Muscle of arm (tissue), 12 donors: ENCODE measurements around the gene GNAQ. TPM values are rescaled to one million over a fixed set of nuclear protein-coding genes. Genes with fewer than 3 reads are reported as not detected.

Experiments used
- DNase-seq: peaks from one replicate; pipeline ENCODE4 v3.0.0-alpha.2; 2013
- polyA plus RNA-seq, 12 donors: library from polyadenylated mRNA; unstranded; fragments of 120-200 nt; gene quantifications; one replicate each; pipeline ENCODE4 v1.2.1, GENCODE V29; 2013; ENCODE audit not compliant: insufficient read length in 12 of 12

Gene GNAQ
- polyA plus RNA-seq, 12 donors = 27.9 to 190 (median 31.3) TPM

GRCh38 chr9:77909306-77909705 is 122.3 kb downstream of the GNAQ start:
- no peak for DNase-seq

- no peak for DNase-seq
Observed at GRCh38 chr9:77908293-77908692, 123.3 kb downstream of the GNAQ start.

GRCh38 chr9:77907585-77907984 is 124.0 kb downstream of the GNAQ start:
- no peak for DNase-seq

- DNase-seq = no peak
Observed at GRCh38 chr9:77906991-77907390, 124.6 kb downstream of the GNAQ start.

- DNase-seq = no peak
Observed at GRCh38 chr9:77903666-77904285, 127.8 kb downstream of the GNAQ start.

GRCh38 chr9:77901771-77902170 is 129.8 kb downstream of the GNAQ start:
- DNase-seq = no peak

GRCh38 chr9:77901018-77901417 is 130.6 kb downstream of the GNAQ start:
- DNase-seq = no peak

GRCh38 chr9:77899679-77900354 is 131.8 kb downstream of the GNAQ start:
- no peak for DNase-seq

- no peak for DNase-seq
Observed at GRCh38 chr9:77898864-77899263, 132.7 kb downstream of the GNAQ start.

GRCh38 chr9:77896938-77897667 is 134.5 kb downstream of the GNAQ start:
- no peak for DNase-seq

- no peak for DNase-seq
Observed at GRCh38 chr9:77896269-77896937, 135.2 kb downstream of the GNAQ start.

- DNase-seq = no peak
Observed at GRCh38 chr9:77893706-77894105, 137.9 kb downstream of the GNAQ start.

- DNase-seq = no peak
Observed at GRCh38 chr9:77892955-77893514, 138.6 kb downstream of the GNAQ start.

GRCh38 chr9:77892171-77892570 is 139.4 kb downstream of the GNAQ start:
- DNase-seq = no peak

- no peak for DNase-seq
Observed at GRCh38 chr9:77891128-77891800, 140.3 kb downstream of the GNAQ start.

GRCh38 chr9:77887662-77888061 is 143.9 kb downstream of the GNAQ start:
- no peak for DNase-seq

- peak; percentile 40 for DNase-seq
Observed at GRCh38 chr9:77885104-77885672, 146.4 kb downstream of the GNAQ start.

- DNase-seq = no peak
Observed at GRCh38 chr9:77883846-77884771, 147.5 kb downstream of the GNAQ start.

- no peak for DNase-seq
Observed at GRCh38 chr9:77883133-77883532, 148.5 kb downstream of the GNAQ start.

GRCh38 chr9:77882294-77882693 is 149.3 kb downstream of the GNAQ start:
- no peak for DNase-seq
